ENCODE data around the gene LRRC55.

The LRRC55 gene, protein sequence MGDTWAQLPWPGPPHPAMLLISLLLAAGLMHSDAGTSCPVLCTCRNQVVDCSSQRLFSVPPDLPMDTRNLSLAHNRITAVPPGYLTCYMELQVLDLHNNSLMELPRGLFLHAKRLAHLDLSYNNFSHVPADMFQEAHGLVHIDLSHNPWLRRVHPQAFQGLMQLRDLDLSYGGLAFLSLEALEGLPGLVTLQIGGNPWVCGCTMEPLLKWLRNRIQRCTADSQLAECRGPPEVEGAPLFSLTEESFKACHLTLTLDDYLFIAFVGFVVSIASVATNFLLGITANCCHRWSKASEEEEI

DNA sequence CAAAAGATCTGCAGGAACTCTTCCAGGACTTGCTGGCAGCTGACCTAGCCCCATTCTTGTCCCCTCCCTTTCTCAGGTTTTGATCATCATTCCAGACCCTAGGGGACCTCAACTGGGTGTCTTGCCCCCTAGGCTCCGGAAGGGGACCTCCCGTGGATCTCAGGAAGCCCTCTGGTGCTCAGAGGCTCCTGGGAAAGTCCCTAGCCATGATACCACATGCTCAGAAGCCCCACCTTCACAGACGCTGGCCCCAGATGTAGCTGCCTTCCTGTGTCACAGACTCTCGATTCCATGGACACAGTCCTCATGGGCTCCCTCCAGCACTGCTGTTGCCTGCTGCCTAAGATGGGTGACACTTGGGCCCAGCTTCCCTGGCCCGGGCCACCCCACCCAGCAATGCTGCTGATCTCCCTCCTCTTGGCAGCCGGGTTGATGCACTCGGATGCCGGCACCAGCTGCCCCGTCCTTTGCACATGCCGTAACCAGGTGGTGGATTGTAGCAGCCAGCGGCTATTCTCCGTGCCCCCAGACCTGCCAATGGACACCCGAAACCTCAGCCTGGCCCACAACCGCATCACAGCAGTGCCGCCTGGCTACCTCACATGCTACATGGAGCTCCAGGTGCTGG lies at the start of gene LRRC55:
Gene LRRC55 (plus strand): TSS at position 276 of the 628 bp plus-strand sequence. CDS start 70 bp downstream, at position 346.
- no peak for DNase-seq

DNA sequence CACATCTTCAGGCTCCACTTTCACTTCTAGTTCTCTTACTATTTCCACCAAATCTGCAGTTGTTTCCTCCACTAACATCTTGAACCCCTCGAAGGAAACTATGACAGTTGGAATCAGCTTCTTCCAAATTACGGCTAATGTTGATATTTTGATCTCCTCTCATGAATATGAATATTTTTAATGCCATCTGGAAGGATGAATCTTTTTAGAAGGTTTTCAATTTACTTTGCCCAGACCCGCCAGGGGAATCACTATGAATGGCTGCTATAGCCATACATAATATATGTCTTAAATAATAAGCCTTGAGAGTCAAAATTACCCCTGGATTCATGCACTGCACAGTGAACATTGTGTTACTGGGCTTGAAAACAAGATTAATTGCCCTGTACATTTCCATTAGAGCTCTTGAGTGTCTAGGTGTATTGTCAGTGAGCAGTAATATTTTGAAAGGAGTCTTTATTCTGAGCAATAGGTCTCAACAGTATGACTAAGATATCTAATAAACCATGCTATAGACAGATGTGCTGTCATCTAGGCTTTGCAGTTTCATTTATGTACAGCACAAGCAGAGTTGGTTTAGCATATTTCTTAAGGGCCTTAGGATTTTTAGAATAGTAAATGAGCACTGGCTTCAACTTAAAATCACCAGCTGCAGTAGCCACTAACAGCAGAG lies 48.3 kb upstream of the LRRC55 start:
- DNase-seq, result no peak

DNA sequence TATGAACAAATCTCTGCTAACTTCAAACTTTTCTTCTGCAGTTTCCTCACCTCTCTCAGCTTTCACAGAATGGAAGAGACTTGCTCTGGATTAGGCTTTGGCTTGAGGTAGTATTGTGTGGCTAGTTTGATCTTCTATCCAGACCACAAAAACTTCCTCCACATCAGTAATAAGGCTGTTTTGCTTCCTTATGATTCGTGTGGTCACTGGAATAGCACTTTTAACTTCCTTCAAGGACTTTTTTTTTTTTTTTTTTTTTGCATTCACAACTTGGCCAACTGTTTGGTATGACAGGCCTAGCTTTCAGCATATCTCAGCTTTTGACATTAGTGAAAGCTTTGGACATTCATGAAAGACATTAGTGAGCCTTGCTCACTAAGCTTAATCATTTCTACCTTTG lies 47.5 kb upstream of the LRRC55 start:
- no peak for DNase-seq

DNA sequence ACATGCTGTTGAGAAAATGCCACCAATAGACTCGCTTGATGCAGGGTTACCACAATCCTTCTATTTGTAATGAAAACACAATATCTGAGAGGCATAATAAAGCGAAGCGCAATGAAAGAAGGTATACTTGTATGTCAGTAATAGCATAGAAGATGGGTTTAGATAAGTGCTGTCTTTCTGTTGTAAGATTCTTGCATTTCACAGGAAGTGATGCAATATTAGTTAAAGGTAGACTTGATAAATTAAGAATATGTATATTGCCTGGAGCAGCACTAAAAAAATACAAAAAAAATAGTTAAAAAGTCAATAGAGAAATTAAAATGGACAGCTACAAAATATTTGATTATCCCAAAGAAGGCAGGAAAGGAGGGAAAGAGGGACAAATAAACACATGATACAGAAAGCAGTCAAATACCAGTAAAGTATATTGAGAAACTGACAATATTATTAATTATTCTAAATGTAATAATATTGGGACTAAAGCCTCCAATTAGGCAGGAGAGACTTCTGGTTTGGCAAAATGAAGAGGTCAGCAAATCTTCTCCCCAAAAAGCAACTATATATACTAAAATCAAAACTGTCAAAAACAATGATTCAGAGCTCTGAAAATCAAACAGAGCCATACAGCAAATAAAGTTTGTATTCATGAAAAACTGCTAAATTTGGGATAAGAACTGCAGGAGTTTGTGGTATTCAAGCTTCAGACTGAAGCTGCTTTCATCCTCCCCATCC lies 46.6 kb upstream of the LRRC55 start:
- DNase-seq, result no peak

DNA sequence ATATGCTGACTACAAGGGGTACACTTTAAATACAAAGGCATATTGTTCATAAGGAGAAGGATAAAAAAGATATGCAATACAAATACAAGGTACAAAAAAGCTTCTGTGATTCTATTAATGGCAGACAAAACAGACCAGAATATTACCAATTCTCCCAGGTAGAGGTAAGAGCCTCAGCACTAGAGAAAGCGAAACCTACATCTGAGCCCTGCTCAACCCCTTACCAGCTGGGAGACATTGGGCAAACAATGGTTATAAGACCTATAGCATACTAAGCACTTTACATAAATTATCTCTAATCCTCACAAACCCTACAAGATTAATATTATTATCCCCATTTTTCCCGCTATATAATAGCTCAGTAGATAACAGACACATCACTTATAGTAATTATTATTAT lies 41.2 kb upstream of the LRRC55 start:
- no peak for DNase-seq

DNA sequence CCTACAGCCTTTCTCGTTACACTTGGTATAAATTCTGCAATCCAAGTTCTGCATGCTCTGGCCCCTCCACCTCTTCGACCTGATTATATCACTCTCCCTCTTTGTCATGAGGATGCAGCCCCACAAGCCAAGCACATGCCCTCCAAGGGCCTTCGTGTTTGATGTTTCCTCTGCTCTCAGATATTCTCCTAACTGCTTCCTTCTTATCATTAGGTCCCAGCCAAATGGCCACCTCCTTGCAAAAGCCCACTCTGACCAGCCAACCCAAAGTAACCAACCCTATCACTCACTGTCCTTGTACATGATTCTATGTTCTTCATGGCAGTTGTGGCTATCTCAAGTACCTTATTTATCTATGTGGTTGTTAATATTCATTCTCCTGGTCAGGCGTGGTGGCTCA lies 38.3 kb upstream of the LRRC55 start:
- DNase-seq, result no peak

DNA sequence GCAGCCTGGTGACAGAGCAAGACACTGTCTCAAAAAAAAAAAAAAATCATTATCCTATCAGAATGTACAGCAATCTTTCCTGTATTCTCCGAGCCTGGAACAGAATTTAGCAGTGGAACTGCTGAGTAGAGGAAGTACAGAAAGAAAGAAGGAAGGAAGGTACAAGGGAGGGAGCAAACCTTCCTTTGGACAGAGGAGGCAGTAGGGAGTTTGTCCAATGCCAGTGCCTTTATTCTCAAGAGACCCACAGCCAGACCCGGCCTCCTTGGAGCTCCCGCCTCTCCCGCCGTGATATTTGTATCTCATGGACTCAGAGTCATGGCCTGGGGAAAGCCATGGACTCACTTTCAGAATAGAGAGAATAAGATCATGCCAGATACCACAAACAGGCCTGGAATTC lies 37.7 kb upstream of the LRRC55 start:
- DNase-seq, result no peak

DNA sequence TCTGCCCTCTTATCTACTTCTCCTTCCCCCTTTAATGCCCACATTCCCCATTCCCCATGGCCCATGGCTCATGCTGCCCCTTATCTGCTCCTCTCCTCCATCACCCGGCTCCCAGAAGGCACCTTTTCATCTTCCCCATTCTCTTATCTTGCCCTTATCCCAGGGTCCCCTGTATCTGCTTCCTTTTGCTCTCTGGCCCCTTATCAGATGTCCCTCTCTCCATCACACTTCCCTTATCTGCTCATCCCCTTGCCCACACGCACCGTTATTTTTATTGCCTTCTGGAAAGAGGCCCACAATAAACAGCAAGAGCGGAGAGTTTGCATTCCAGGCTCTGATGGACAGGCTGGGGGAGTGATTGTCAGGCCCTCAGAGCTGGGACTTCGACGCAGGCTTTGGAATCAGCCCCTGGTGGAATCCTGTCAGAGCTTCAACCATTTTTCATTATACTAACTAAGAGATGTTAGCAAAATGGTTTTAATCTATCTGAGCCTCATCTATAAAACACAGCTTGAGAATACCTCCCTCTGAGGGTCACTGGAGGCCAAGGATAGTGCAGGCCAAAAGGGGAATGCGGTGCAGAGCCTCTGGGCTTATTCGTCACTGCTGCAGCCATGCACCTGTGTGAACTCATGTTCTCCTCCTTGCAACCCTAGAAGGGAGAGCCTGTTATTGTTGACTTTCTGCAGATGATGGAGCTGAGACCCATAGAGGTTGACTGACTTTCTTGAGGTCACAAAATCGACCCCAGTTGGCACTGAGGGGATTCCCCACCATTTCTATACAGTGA lies 37.0 kb upstream of the LRRC55 start:
- DNase-seq, result no peak

DNA sequence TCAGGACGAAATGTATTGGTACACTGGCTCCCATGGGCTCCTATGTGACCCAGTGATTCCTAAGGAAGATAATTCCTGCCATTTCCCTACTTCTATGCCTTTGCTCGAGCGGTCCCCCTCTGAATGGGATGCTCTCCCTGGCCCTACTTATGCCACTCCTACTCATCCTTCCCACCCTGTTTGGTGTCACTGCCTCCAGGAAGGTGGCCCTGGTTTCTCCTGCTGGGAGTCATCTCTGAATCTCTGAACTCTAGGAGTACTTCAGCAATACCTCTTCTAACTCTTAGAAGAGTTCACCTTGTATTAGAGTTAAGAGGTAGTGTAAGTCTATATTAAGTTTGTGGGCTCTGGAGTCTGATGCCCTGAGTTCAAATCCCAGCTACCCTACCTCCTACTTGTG lies 35.5 kb upstream of the LRRC55 start:
- no peak for DNase-seq

DNA sequence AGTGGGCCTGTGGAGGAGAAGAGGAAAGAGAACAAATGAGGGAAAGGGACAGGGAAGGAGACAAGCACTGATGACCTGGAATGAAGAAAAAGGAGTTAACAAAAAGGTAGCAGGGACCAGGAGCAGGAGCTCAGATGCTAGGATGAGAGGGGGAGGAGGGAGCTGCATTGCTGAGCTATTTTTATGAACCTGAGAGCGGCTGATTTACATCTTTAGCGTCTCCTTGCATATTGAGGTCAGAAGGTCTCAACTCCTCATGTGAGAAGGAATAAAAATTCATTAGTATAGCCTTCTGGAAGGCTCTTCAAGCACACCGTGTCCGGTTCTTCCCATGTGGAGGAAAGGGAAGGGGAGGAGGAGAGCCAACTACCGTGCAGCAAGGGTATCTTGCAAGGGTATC lies 33.1 kb upstream of the LRRC55 start:
- no peak for DNase-seq

DNA sequence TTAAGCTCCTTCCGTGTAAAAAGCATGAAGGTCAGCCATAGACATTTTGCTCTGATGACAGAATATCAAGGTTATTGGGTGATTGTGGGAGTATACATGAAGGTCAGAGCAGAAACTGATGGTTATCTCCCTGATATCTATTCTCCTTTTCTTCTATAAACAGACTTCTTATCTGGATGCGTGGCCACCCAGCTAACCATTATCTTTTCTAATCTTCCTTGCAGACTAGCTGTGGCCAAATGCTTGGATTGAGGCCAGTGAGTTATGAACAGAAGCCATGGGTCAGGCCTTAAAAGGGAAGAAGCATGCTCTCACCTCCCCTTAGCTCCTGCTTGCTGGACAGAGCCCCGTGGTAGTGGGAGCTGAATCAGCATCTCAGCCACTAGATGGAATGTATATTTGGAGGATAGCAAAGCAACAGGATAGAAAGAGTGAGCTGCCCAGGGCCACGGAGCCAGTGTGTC lies 31.3 kb upstream of the LRRC55 start:
- DNase-seq, result no peak

DNA sequence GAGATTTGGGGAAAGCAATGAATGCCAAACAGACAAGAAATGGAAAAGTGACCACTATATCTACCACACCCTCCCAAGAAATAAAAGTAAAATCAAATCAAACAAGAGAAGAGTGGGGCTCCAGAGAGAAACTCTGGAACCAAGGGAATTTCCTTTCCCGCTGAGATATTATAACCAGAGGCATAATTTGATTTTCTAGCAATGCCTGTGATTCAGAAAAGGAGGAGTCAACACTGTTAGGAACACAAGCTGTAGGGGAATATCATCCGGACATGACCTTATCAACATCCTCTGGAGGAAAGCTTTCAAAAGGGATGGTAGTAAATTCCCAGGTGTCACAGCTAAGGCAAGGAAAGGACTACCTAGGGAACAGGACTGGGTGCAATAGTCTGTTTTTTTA lies 29.6 kb upstream of the LRRC55 start:
- no peak for DNase-seq

DNA sequence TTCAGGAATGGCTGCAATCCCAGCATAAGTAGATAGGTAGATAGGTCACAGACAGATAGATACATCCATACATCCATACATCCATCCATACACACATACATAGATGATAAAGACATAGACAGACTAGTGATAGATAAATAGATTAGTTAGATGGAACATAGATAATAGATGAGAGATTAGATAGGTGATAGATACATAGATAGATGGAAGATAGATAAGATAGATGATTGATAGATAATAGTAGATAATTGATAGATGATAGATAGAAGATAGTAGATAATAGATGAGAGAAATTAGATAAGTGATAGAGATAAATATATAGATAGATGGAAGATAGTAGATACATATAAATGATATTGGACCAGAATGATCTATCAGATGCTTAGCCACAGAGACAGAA lies 28.3 kb upstream of the LRRC55 start:
- DNase-seq, result no peak

DNA sequence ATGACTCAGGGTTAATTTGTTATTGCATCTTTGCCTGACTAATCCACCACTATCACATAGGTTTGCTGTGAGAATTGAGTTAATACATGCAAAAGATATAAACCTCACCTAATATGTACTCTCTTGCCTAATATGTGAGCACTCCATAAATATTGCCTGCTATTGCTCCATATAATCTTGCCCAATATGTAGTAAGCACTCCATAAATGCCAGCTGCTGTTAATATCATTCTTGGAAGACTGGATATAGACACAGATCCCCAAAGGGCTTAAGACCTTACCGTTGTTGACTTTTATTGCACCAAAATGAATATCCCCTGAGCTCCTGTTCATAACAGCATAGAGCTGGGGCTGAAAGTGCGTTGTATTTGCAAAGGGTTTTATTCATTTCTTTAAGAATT lies 27.0 kb upstream of the LRRC55 start:
- DNase-seq, result no peak

DNA sequence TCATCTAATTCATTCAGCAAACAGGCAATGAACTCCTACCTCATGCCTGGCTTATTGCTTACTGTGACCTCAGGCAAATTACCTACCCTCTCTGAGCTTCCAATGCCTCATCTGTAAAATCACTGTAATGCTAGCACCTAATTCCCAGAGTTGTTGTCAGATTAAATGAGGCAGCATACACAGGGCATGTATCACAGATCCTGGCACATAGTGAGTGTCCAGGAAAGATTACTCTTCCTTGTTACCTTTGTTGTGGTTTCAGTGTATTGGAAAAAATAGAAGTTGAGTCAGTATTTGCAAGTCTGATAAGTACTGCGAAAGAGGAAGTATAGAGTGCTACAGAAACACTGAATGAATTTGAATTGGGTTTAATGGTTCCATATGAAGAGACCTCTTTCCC lies 26.4 kb upstream of the LRRC55 start:
- no peak for DNase-seq

DNA sequence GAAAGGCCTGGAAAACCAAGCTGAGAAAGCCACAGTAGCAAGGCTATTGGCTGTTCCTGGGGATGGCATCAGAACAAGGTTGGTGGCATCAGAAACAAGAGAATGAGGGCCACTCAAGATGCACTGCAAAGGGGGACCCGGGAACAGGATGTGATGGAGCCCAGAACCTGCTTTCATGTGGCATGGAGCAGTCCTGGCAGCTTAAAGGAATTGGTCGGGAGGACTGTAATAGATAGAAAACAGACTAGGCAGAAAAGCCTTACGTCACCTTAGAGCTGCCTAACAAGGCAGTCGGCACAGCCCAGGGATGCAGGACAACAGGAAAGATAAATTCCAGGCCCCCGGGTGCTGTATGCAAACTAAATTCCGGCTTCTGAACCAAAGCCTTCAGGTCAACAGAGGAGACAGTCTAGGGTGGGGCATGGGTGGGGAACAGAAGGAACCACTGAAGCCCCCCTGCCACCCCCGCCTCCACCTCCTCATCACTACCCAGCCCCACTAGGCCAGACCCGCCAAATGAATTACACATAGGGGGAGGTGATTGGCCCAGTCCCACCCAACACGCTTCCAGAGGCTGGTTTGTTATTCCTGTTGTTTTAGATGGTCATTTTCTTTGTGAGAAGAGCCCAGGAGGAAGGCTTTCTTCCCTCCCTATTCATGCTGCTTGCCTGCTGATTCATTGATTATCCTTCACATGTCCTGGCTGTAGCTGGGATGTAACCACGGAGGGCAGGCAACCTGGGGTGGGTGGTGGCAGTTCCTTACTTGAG lies 25.7 kb upstream of the LRRC55 start:
- no peak for DNase-seq

DNA sequence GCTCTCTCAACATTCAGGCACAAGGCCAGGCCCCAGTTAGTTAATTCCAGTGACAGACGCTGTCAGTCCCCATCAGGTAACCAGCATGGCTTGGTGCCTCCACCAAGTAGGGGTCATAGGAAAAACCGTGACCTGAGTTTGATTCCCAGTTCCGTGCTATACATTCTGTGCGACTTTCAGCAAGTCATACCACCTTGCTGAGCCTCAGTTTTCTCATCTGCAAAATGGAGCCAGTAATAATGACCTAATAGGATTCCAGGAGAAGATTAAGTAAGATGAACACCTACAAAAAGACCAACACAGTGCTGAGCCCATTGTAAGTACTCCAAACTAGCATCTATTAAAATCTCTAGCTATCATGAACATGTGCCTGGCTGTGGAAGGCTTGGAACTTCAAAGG lies 24.8 kb upstream of the LRRC55 start:
- DNase-seq, result no peak

DNA sequence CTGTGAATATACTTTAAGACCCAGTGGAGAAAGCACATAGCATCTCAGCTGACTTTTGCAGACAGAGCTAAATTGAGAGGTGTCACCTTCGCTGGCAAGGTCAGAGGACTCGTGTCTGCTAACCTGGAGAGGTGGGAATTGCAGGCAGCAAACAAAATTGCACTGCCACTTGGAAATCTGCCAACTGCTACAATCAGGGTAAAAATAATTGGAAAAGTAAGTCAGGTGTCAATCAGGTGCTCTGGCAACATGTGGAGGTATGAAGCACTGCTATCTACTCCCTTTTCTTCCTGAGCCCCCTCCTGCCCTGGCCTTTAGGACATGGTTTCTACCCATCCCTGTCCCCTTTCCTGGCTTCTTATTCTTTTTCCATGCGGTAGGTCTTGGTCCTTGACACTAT lies 24.1 kb upstream of the LRRC55 start:
- no peak for DNase-seq

DNA sequence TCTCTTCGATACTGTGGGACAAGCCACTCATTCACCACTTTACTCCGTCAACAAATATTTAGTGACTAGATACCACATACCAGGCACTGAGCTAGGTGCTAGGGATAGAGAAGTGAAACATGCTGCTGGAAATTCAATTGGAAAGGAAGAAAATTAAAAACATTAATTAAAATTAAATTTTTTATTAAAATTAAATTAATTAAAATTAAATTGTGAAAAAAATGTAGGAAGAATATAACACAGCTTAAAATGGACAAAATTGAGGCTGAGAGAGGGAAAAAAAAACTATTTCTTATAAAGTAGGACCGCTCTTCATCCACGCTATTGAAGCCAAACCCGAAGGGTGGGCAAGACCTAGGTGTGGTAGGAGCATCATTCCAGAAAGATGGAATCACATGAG lies 23.6 kb upstream of the LRRC55 start:
- no peak for DNase-seq

DNA sequence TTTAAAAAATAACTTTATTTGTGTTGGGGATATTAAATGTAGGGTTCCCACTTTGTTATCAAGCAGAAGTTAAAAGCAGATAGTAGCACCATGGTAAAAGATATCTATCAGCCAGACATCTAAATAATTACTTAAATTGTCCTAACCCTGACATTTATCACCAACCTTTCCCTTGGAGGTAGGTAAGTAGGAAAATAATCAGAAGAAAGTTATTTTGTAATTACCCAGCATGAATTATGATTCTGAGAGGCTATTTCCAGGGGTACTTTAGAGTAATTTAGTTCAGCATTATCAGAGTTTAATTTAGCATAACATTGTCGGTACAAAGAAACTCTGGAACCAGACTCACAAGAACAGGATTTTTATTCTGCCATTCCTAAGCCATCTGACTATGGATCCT lies 23.2 kb upstream of the LRRC55 start:
- DNase-seq, result no peak

DNA sequence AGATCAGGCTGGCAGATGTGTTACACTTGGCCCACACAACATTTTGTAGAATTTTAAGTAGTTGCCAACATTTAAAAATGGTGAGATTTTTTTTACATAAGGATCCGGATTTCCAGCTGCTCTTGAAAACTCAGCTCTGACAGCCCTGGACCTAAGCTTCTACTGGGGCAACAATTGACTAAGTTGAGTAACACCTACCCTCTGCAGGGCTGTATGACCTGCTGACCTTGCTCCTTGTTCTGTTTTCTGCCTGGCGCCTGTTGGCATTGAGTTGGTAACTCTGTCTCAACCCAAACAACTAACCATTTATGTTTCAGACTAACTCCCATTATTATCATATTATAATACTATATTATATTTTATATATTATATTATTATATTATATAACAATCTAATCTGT lies 21.1 kb upstream of the LRRC55 start:
- no peak for DNase-seq

DNA sequence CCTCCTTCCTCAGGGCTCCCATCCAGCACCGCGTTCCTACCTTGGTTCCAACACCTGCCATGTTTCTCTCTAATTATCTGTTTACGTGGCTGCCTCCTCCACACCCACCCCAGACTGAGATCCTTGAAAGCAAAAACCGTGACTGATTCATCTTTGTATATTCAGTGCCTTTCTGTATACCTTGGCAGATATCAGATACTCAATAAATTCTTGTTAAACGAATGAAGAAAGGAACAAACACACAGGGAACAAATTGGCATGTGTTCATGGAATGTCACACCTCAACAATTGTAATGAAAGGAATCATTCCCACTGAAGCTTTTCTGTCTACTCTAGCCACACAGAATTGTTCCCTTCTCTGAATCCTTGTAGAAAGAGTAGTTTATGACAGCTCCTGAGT lies 20.4 kb upstream of the LRRC55 start:
- DNase-seq, result no peak

All from C1 segment of cervical spinal cord (tissue), 14 donors.